A549 (cell line): ENCODE data around the gene GABRD. TPM values are rescaled to one million over a fixed set of nuclear protein-coding genes. Genes with fewer than 3 reads are reported as not detected.

ENCODE experiments used
- ATAC-seq, 2 experiments: fragments of 200-7000 bp in 1 of 2; fragments of >200 bp in 1 of 2; cut with Nextera tagmentation in 1 of 2; cut with Tn5 transposase in 1 of 2; 3 replicates each; pipeline versions ENCODE4 v1.8.0 to v1.9.1; 2018 to 2020; ENCODE audit warnings: mild to moderate bottlenecking in 1 of 2, moderate library complexity in 1 of 2
- CTCF ChIA-PET: fragments of 300-600 bp; sonication (Branson Sonifier 250); formaldehyde crosslinking; extraction: SDS; loops from one replicate; lab custom pipeline; 2021; ENCODE audit warnings: antibody characterized with exemption, inconsistent platforms; lab: Yijun Ruan, JAX
- POLR2A ChIA-PET: fragments of 350-600 bp; formaldehyde crosslinking; extraction: SDS; loops from one replicate; lab custom pipeline; 2021; ENCODE audit warnings: antibody characterized with exemption, inconsistent platforms; lab: Yijun Ruan, JAX
- DNase-seq, 2 experiments: peaks; one replicate each; pipeline versions ENCODE4 v3.0.0 to v3.0.0-alpha.2; 2011 to 2016; ENCODE audit warnings: low read depth in 1 of 2, low spot score in 1 of 2
- FAIRE-seq: peaks from 2 replicates; lab custom pipeline; 2011; peaks lifted over from hg19 to GRCh38; lab: Jason Lieb, UNC
- H3K27ac ChIP-seq, 2 experiments: fragments of >200 bp; sonication (Bioruptor Twin); formaldehyde crosslinking; 3 replicates each; pipeline ENCODE4 v1.5.1; 2016 to 2017
- H3K4me1 ChIP-seq: fragments of >200 bp; sonication (Bioruptor Twin); formaldehyde crosslinking; 3 replicates; pipeline ENCODE4 v1.6.1; 2016
- H3K4me2 ChIP-seq: fragments of >200 bp; sonication (Bioruptor Twin); formaldehyde crosslinking; 3 replicates; pipeline ENCODE4 v1.6.1; 2016
- H3K4me3 ChIP-seq: fragments of >200 bp; sonication (Bioruptor Twin); formaldehyde crosslinking; 3 replicates; pipeline ENCODE4 v1.5.1; 2016
- H3K9me3 ChIP-seq: fragments of >200 bp; sonication (Bioruptor Twin); formaldehyde crosslinking; 3 replicates; pipeline ENCODE4 v1.6.1; 2016
- EHMT2 ChIP-seq: fragments of 200-600 bp; sonication (generic); IDR thresholded peaks from 2 replicates; pipeline ENCODE4 v1.6.1; 2016; ENCODE audit warnings: antibody characterized with exemption, low read depth, mild to moderate bottlenecking, moderate library complexity
- FOSL2 ChIP-seq, 2 experiments: fragments of 450-650 bp in 1 of 2; fragments of >200 bp in 1 of 2; sonication (Bioruptor Twin) in 1 of 2; formaldehyde crosslinking; IDR thresholded peaks; 2 replicates each; pipeline versions ENCODE4 v1.5.0 to v1.6.1; 2016 to 2020; ENCODE audit warnings: mild to moderate bottlenecking in 1 of 2, moderate library complexity in 1 of 2
- FOXS1 ChIP-seq: fragments of 250-450 bp; sonication (Bioruptor Pico); IDR thresholded peaks from 2 replicates; pipeline ENCODE4 v1.5.0; 2020; ENCODE audit warnings: mild to moderate bottlenecking, moderate library complexity
- HES2 ChIP-seq: fragments of >200 bp; sonication (Bioruptor Twin); formaldehyde crosslinking; IDR thresholded peaks from 2 replicates; pipeline ENCODE4 v1.6.1; 2016
- HOXA7 ChIP-seq: fragments of 250-450 bp; sonication (Bioruptor Pico); IDR thresholded peaks from 2 replicates; pipeline ENCODE4 v1.5.0; 2020; ENCODE audit warnings: mild to moderate bottlenecking, moderate library complexity
- JUN ChIP-seq, 2 experiments: fragments of >200 bp; sonication (Bioruptor Twin); formaldehyde crosslinking; IDR thresholded peaks; 2 replicates in 1 of 2; 3 replicates in 1 of 2; pipeline ENCODE4 v1.6.1; 2016 to 2017
- KDM5A ChIP-seq: fragments of 200-600 bp; sonication (generic); IDR thresholded peaks from 2 replicates; pipeline ENCODE4 v1.6.1; 2016; ENCODE audit warnings: antibody characterized with exemption, mild to moderate bottlenecking
- MAZ ChIP-seq: fragments of 150-350 bp; IDR thresholded peaks from 2 replicates; pipeline ENCODE4 v1.6.1; 2014; ENCODE audit warnings: antibody characterized with exemption, low read depth, low read length, borderline replicate concordance
- PHF8 ChIP-seq: fragments of 200-600 bp; sonication (generic); IDR thresholded peaks from 2 replicates; pipeline ENCODE4 v1.6.1; 2016; ENCODE audit warnings: low read depth, mild to moderate bottlenecking, antibody characterized with exemption, moderate library complexity, borderline replicate concordance
- POLR2AphosphoS2 ChIP-seq: conservative IDR thresholded peaks from 2 replicates; pipeline ENCODE4 v1.6.1; 2012; ENCODE audit warnings: low read length, improper control_type of control experiment, inconsistent platforms
- SMC3 ChIP-seq: fragments of >200 bp; sonication (Bioruptor Twin); formaldehyde crosslinking; IDR thresholded peaks from 3 replicates; pipeline ENCODE4 v1.6.1; 2018; ENCODE audit warnings: inconsistent platforms
- SREBF2 ChIP-seq: fragments of 450-650 bp; IDR thresholded peaks from 2 replicates; pipeline ENCODE4 v1.6.1; 2014; ENCODE audit warnings: mild to moderate bottlenecking, moderate library complexity
- ZFP36 ChIP-seq: fragments of 450-650 bp; IDR thresholded peaks from 2 replicates; pipeline ENCODE4 v1.6.1; 2014; ENCODE audit warnings: borderline replicate concordance; ENCODE audit not compliant: partially characterized antibody
- ZNF302 ChIP-seq: fragments of 250-450 bp; sonication (Bioruptor Pico); IDR thresholded peaks from 2 replicates; pipeline ENCODE4 v1.9.0; 2021; ENCODE audit warnings: inconsistent platforms, mild to moderate bottlenecking, moderate library complexity
- WGBS: methylation state at CpG from one replicate; pipeline ENCODE4 v1.1.6; 2017; ENCODE audit errors: missing lambda C conversion rate; 5-methylcytosine and 5-hydroxymethylcytosine counted together
- polyA plus RNA-seq, 4 experiments: library from polyadenylated mRNA; depleted of rRNA in 3 of 4; stranded (reverse); fragments of >200 nt; fragmentation: RNase III in 1 of 4; extraction: RNeasy Plus Mini Kit Qiagen cat#74134 plus additional on column Dnase treatment in 1 of 4; gene quantifications; 2 replicates in 3 of 4; 3 replicates in 1 of 4; pipeline ENCODE4 v1.2.3, GENCODE V29; 2011 to 2017
- TF ChIP-seq, protein P1 (sequence below): fragments of >200 bp; sonication (Bioruptor Twin); formaldehyde crosslinking; IDR thresholded peaks from 3 replicates; pipeline ENCODE4 v1.6.1; 2016
- TF ChIP-seq, protein P2 (sequence below): fragments of >200 bp; sonication (Bioruptor Twin); formaldehyde crosslinking; IDR thresholded peaks from 3 replicates; pipeline ENCODE4 v1.5.1; 2016

The GABRD gene
- polyA plus RNA-seq, 2 of the 4 experiments (the other 2 are of a cell fraction) = 0.12 to 0.52 TPM

- Histone ChIP-seq H3K4me1 (no peaks in the 10 kb centered on the region), H3K4me3 (no peak overlapping the region), H3K27ac (no peak overlapping the region), H3K9me3 (no peaks in the 10 kb centered on the region), H3K4me2 (no peak overlapping the region)
- no peak for ATAC-seq
- FAIRE-seq = no peak
- TF ChIP-seq EHMT2 = no peak
- no peak for TF ChIP-seq HOXA7
- no peak for TF ChIP-seq JUN (IDR thresholded peaks at IDR 0.05)
- TF ChIP-seq, protein P1, sequence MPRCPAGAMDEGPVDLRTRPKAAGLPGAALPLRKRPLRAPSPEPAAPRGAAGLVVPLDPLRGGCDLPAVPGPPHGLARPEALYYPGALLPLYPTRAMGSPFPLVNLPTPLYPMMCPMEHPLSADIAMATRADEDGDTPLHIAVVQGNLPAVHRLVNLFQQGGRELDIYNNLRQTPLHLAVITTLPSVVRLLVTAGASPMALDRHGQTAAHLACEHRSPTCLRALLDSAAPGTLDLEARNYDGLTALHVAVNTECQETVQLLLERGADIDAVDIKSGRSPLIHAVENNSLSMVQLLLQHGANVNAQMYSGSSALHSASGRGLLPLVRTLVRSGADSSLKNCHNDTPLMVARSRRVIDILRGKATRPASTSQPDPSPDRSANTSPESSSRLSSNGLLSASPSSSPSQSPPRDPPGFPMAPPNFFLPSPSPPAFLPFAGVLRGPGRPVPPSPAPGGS = no peak
- CTCF ChIA-PET = interaction anchor here (1.0 to 9.5 kb wide), 13 partner anchors 8 to 288 kb away, joined by 3 to 127 read pairs (median 10); partner anchors contain the start of gene GABRD
- POLR2A ChIA-PET = interaction anchor here (0.6 kb wide), 1 partner anchor 118 kb away, joined by 3 read pairs; no protein-coding TSS in a partner anchor
- DNase-seq = no peak
- 79% methylated on average over 39 of the region's 41 CpGs for WGBS
Measured at GRCh38 chr1:2042830-2043773, 24.0 kb downstream of the GABRD start.

DNA sequence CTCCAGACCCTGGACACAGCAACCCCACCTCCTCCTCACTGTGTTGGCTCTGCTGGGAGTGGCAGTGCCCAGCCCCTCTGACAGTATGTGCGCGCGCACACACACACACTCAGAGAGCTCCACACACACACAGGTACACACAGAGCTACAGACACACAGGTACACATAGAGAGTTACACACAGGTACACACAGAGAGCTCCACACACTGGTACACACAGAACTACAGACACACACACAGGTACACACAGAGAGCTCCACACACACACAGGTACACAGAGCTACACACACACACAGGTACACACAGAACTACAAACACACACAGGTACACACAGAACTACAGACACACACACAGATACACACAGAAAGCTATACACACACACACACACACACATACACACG, 24.7 kb downstream of the GABRD start:
- POLR2A ChIA-PET = no interaction called here
- H3K4me2 ChIP-seq = no peak overlapping the region; the same call in 2 of the 3 replicates
- DNase-seq (no peak), ATAC-seq (no peak), FAIRE-seq (no peak)
- H3K4me3 ChIP-seq = no peak overlapping the region
- H3K4me1 ChIP-seq = no peaks in the 10 kb centered on the region
- CTCF ChIA-PET = interaction anchor here (1.0 to 9.5 kb wide), 25 partner anchors 9 to 497 kb away, joined by 3 to 127 read pairs (median 7); partner anchors contain the start of gene GABRD
- no peaks in the 10 kb centered on the region for H3K9me3 ChIP-seq
- H3K27ac ChIP-seq = no peak overlapping the region
- WGBS = 91% methylated on average over 4 of the region's 4 CpGs
- TF ChIP-seq EHMT2 = no peak
- no peak for TF ChIP-seq FOXS1 (CRISPR knock-in tag)
- TF ChIP-seq ZNF302 = no peak
- no peak for TF ChIP-seq SMC3
- no peak for TF ChIP-seq KDM5A
- TF ChIP-seq PHF8 = no peak
- TF ChIP-seq MAZ = no peak
- no peak for TF ChIP-seq FOSL2 (IDR thresholded peaks at IDR 0.05)
- no peak for TF ChIP-seq FOSL2 (CRISPR knock-in tag; IDR thresholded peaks at IDR 0.05)
- TF ChIP-seq HES2 = no peak
- TF ChIP-seq POLR2AphosphoS2 = no peak
- TF ChIP-seq SREBF2 = no peak
- TF ChIP-seq, protein P2, sequence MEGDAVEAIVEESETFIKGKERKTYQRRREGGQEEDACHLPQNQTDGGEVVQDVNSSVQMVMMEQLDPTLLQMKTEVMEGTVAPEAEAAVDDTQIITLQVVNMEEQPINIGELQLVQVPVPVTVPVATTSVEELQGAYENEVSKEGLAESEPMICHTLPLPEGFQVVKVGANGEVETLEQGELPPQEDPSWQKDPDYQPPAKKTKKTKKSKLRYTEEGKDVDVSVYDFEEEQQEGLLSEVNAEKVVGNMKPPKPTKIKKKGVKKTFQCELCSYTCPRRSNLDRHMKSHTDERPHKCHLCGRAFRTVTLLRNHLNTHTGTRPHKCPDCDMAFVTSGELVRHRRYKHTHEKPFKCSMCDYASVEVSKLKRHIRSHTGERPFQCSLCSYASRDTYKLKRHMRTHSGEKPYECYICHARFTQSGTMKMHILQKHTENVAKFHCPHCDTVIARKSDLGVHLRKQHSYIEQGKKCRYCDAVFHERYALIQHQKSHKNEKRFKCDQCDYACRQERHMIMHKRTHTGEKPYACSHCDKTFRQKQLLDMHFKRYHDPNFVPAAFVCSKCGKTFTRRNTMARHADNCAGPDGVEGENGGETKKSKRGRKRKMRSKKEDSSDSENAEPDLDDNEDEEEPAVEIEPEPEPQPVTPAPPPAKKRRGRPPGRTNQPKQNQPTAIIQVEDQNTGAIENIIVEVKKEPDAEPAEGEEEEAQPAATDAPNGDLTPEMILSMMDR = no peak
- TF ChIP-seq ZFP36 = no peak
